Mesendoderm (in vitro differentiated cells): ENCODE measurements around the gene ATP1B2.

Source experiments
- DNase-seq: peaks from one replicate; pipeline ENCODE4 v3.0.0; 2013
- H2AK5ac ChIP-seq: 2 replicates; pipeline ENCODE4 v1.6.1; 2013; ENCODE audit warnings: low read length, inconsistent platforms
- H2BK120ac ChIP-seq: 2 replicates; pipeline ENCODE4 v1.6.1; 2013; ENCODE audit warnings: low read depth, mild to moderate bottlenecking, low read length, moderate library complexity, mixed read lengths
- H2BK15ac ChIP-seq: replicated peaks from 2 replicates; pipeline ENCODE4 v1.6.1; 2013; ENCODE audit warnings: low read depth, mild to moderate bottlenecking, moderate library complexity
- H2BK5ac ChIP-seq: 2 replicates; pipeline ENCODE4 v1.6.1; 2013; ENCODE audit warnings: low read length, inconsistent platforms
- H3K18ac ChIP-seq: 2 replicates; pipeline ENCODE4 v1.6.1; 2013; ENCODE audit warnings: mild to moderate bottlenecking, low read length, mixed read lengths
- H3K23ac ChIP-seq: one replicate; pipeline ENCODE4 v1.6.1; 2013; ENCODE audit warnings: low read length
- H3K27ac ChIP-seq: 2 replicates; pipeline ENCODE4 v1.5.1; 2013; ENCODE audit warnings: low read depth, mild to moderate bottlenecking, inconsistent platforms, low read length, moderate library complexity
- H3K27me3 ChIP-seq: 2 replicates; pipeline ENCODE4 v1.6.1; 2013; ENCODE audit warnings: low read length, control low read depth, mild to moderate bottlenecking, inconsistent platforms; ENCODE audit not compliant: insufficient read depth, poor library complexity
- H3K36me3 ChIP-seq: 2 replicates; pipeline ENCODE4 v1.6.1; 2013; ENCODE audit warnings: low read length, inconsistent platforms; ENCODE audit not compliant: control insufficient read depth, insufficient read depth
- H3K4ac ChIP-seq: one replicate; pipeline ENCODE4 v1.6.1; 2013; ENCODE audit warnings: low read depth, mild to moderate bottlenecking, low read length, moderate library complexity
- H3K4me1 ChIP-seq: 2 replicates; pipeline ENCODE4 v1.6.1; 2013; ENCODE audit warnings: low read depth, low read length, inconsistent platforms; ENCODE audit not compliant: control insufficient read depth
- H3K4me2 ChIP-seq: 2 replicates; pipeline ENCODE4 v1.6.1; 2013; ENCODE audit warnings: low read length
- H3K4me3 ChIP-seq: 2 replicates; pipeline ENCODE4 v1.5.1; 2013; ENCODE audit warnings: mild to moderate bottlenecking, low read length
- H3K56ac ChIP-seq: one replicate; pipeline ENCODE4 v1.6.1; 2013; ENCODE audit warnings: low read length
- H3K79me1 ChIP-seq: 2 replicates; pipeline ENCODE4 v1.6.1; 2013; ENCODE audit warnings: low read length, inconsistent platforms
- H3K79me2 ChIP-seq: 2 replicates; pipeline ENCODE4 v1.6.1; 2013; ENCODE audit warnings: mild to moderate bottlenecking, low read length; ENCODE audit not compliant: control insufficient read depth, insufficient read depth
- H3K9ac ChIP-seq: 2 replicates; pipeline ENCODE4 v1.6.1; 2013; ENCODE audit warnings: low read length, inconsistent platforms
- H4K5ac ChIP-seq: one replicate; pipeline ENCODE4 v1.6.1; 2013; ENCODE audit warnings: low read length
- H4K8ac ChIP-seq: one replicate; pipeline ENCODE4 v1.6.1; 2013; ENCODE audit warnings: low read depth, mild to moderate bottlenecking, control low read depth, low read length, moderate library complexity
- WGBS: extraction: QIAGEN DNeasy Blood & Tissue Kit; methylation state at CpG from one replicate; pipeline ENCODE4 v1.1.7; 2013; ENCODE audit warnings: low lambda C conversion rate, missing lambda C conversion rate; ENCODE audit not compliant: insufficient coverage; ENCODE audit errors: extremely low coverage; 5-methylcytosine and 5-hydroxymethylcytosine counted together

The ATP1B2 gene

DNA sequence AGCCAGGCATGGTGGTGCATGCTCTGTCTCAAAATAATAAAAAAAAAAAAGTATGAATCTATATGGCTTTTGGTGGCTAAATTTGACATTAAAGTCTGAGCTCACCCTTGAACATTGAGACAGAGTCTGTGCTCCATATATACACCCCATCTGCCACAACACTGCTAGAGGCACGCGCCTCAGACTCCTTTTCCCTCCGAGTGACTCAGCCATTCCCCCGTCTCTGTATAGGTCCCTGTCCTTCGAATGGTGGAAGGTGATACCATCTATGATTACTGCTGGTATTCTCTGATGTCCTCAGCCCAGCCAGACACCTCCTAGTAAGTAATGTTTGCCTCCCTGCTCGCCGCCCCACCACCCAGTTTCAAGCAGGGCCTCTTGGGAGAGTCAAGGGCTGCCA, 49.8 kb downstream of the ATP1B2 start:
- no peak overlapping the region for H2AK5ac ChIP-seq
- no peak overlapping the region for H3K27ac ChIP-seq
- H3K79me1 ChIP-seq, result no peaks in the 10 kb centered on the region
- no peak overlapping the region for H3K9ac ChIP-seq
- WGBS, result no CpG with 5 or more reads among the region's 7 CpGs
- H3K56ac ChIP-seq, result no peak overlapping the region
- H2BK15ac ChIP-seq, result no peak overlapping the region
- no peak overlapping the region for H3K18ac ChIP-seq
- H3K27me3 ChIP-seq, result no peaks in the 10 kb centered on the region
- no peak overlapping the region for H3K4me2 ChIP-seq
- no peak overlapping the region for H3K23ac ChIP-seq
- H3K4ac ChIP-seq, result no peak overlapping the region
- H3K4me3 ChIP-seq, result no peak overlapping the region
- no peak for DNase-seq
- H3K36me3 ChIP-seq, result no peaks in the 10 kb centered on the region
- H3K4me1 ChIP-seq, result peaks cover 6% of the 10 kb centered on the region
- no peaks in the 10 kb centered on the region for H3K79me2 ChIP-seq
- H4K8ac ChIP-seq, result no peak overlapping the region
- H4K5ac ChIP-seq, result no peak overlapping the region
- no peak overlapping the region for H2BK120ac ChIP-seq
- H2BK5ac ChIP-seq, result no peak overlapping the region

DNA sequence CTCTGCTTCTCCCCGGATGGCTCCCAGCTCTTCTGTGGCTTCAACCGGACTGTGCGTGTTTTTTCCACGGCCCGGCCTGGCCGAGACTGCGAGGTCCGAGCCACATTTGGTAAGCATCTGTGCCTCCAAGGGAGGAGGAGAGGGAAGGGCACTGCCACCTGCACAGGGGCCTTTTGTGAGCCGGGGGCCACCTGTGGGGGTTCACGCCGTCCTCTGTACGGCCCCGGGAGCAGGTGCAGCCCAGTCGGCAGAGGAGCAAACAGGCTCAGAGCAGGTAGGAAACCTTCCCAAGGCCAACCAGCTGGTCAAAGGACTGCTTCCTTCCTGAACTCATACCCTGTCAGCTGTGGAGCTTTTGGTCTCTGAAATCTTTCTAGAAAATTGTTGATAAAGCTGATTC, 51.0 kb downstream of the ATP1B2 start:
- no peak overlapping the region for H2BK120ac ChIP-seq
- H4K8ac ChIP-seq, result no peak overlapping the region
- WGBS, result no CpG with 5 or more reads among the region's 14 CpGs

GRCh38 chr17:7702776-7703175, 52.0 kb downstream of the ATP1B2 start:
- no peak for DNase-seq
- no peaks in the 10 kb centered on the region for H3K36me3 ChIP-seq
- no peak overlapping the region for H4K8ac ChIP-seq
- H3K27me3 ChIP-seq, result peaks cover 3% of the 10 kb centered on the region
- no peak overlapping the region for H3K4ac ChIP-seq
- H3K56ac ChIP-seq, result no peak overlapping the region
- no peak overlapping the region for H3K18ac ChIP-seq
- H3K4me1 ChIP-seq, result peaks cover 6% of the 10 kb centered on the region
- no peak overlapping the region for H3K4me3 ChIP-seq
- no peak overlapping the region for H2AK5ac ChIP-seq
- no peak overlapping the region for H2BK5ac ChIP-seq
- no peak overlapping the region for H2BK120ac ChIP-seq
- no peak overlapping the region for H3K4me2 ChIP-seq
- H3K23ac ChIP-seq, result no peak overlapping the region
- H3K27ac ChIP-seq, result no peak overlapping the region
- no peak overlapping the region for H4K5ac ChIP-seq
- WGBS, result no CpG with 5 or more reads among the region's 13 CpGs
- no peaks in the 10 kb centered on the region for H3K79me1 ChIP-seq
- no peak overlapping the region for H2BK15ac ChIP-seq
- H3K9ac ChIP-seq, result no peak overlapping the region
- H3K79me2 ChIP-seq, result no peaks in the 10 kb centered on the region

More for the DNA sequence above, 51.0 kb downstream of the ATP1B2 start:
- Histone ChIP-seq H3K36me3 (no peaks in the 10 kb centered on the region), H2AK5ac (no peak overlapping the region), H4K5ac (no peak overlapping the region), H3K18ac (no peak overlapping the region), H3K27ac (no peak overlapping the region), H3K9ac (no peak overlapping the region), H2BK15ac (no peak overlapping the region), H3K4me2 (no peak overlapping the region), H2BK5ac (no peak overlapping the region), H3K27me3 (peaks cover 3% of the 10 kb centered on the region), H3K4ac (no peak overlapping the region), H3K79me1 (no peaks in the 10 kb centered on the region), H3K56ac (no peak overlapping the region), H3K23ac (no peak overlapping the region), H3K79me2 (no peaks in the 10 kb centered on the region), H3K4me1 (peaks cover 6% of the 10 kb centered on the region), H3K4me3 (no peak overlapping the region)
- no peak for DNase-seq

GRCh38 chr17:7703584-7704479, 53.1 kb downstream of the ATP1B2 start:
- H3K4me2 ChIP-seq, result peak overlapping the region; percentile 18
- no peak overlapping the region for H2BK5ac ChIP-seq
- H4K5ac ChIP-seq, result no peak overlapping the region
- no peak overlapping the region for H3K9ac ChIP-seq
- no peaks in the 10 kb centered on the region for H3K79me2 ChIP-seq
- H3K56ac ChIP-seq, result no peak overlapping the region
- no peak overlapping the region for H3K23ac ChIP-seq
- no peak overlapping the region for H3K18ac ChIP-seq
- peaks cover 6% of the 10 kb centered on the region for H3K4me1 ChIP-seq
- no peak overlapping the region for H3K4me3 ChIP-seq
- H3K27ac ChIP-seq, result no peak overlapping the region
- no peak overlapping the region for H2AK5ac ChIP-seq
- peaks cover 3% of the 10 kb centered on the region for H3K27me3 ChIP-seq
- H2BK120ac ChIP-seq, result no peak overlapping the region
- no CpG with 5 or more reads among the region's 24 CpGs for WGBS
- no peaks in the 10 kb centered on the region for H3K79me1 ChIP-seq
- H3K36me3 ChIP-seq, result no peaks in the 10 kb centered on the region
- H4K8ac ChIP-seq, result no peak overlapping the region
- H2BK15ac ChIP-seq, result no peak overlapping the region
- peak; percentile 98 for DNase-seq
- no peak overlapping the region for H3K4ac ChIP-seq

DNA sequence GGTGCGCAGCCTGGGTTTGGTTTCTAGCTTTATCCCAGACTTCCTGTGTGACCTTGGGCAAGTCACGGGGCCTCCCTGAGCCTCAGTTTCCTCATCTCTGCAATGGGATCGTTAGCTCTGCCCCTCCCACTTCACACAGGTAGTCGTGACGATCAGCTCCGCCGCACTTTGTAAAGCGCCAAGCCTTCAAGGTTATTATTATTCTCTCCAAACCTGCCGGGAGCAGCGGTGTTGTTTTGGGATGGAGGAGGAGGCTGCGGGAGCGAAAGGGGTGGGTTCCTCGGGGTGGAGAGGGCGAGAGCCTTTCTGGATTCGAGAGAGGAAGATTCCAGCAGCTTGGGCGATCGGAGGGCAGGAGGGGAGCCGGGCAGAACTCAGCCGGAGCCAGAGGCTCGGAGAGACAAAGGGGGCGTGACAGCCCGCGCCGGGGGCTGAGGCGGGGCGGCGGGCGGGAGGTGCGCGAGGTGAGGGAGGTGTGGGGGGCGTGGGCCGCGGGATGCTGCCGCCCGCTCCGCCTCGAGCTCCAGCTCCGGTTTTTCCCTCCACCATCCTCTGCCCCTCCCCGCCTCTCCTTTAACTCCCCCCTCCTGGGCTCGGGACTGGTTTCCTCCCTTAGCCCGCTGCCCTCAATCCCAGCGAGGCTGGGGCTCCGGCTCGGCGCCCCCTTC, 54.0 kb downstream of the ATP1B2 start, which contains the start of gene EFNB3:
Gene EFNB3, plus strand, starts transcription at position 602 of the 668 bp plus-strand sequence. CDS start 397 bp downstream, outside the sequence.
- Histone ChIP-seq H4K8ac (no peak within 1 kb of the TSS), H3K23ac (no peak within 1 kb of the TSS), H3K4me2 (peak within 1 kb of the TSS; percentile 91), H2BK120ac (no peak within 1 kb of the TSS), H2AK5ac (no peak within 1 kb of the TSS), H3K79me2 (no peaks in the 10 kb centered on the region), H4K5ac (no peak within 1 kb of the TSS), H3K18ac (peak within 1 kb of the TSS; percentile 54), H3K4me1 (peaks cover 6% of the 10 kb centered on the region), H3K9ac (peak within 1 kb of the TSS; percentile 72), H3K4me3 (peak within 1 kb of the TSS; percentile 45), H2BK15ac (no peak within 1 kb of the TSS), H3K79me1 (no peaks in the 10 kb centered on the region), H3K27me3 (peaks cover 3% of the 10 kb centered on the region), H3K27ac (peak within 1 kb of the TSS; percentile 37), H3K36me3 (no peaks in the 10 kb centered on the region), H3K4ac (no peak within 1 kb of the TSS), H3K56ac (peak within 1 kb of the TSS; percentile 82), H2BK5ac (no peak within 1 kb of the TSS)
- WGBS, result no CpG with 5 or more reads among the region's 45 CpGs
- DNase-seq, result peak; percentile 88
